Smooth muscle cell (in vitro differentiated cells): ENCODE data around the gene TBC1D22A. TPM values are rescaled to one million over a fixed set of nuclear protein-coding genes. Genes with fewer than 3 reads are reported as not detected.

ENCODE experiments used
- DNase-seq: peaks from one replicate; lab custom pipeline; 2025; ENCODE audit not compliant: unreplicated experiment; lab: John Stamatoyannopoulos, UW
- H2AFZ ChIP-seq: fragments of 200-600 bp; sonication (generic); 2 replicates; pipeline ENCODE4 v1.6.0; 2016; ENCODE audit warnings: antibody characterized with exemption, low read depth, mild to moderate bottlenecking
- H3F3A ChIP-seq: fragments of 200-600 bp; sonication (generic); 2 replicates; pipeline ENCODE4 v1.6.0; 2017; ENCODE audit warnings: antibody characterized with exemption, low read depth
- H3K27ac ChIP-seq: fragments of 200-600 bp; sonication (generic); 2 replicates; pipeline ENCODE4 v1.5.1; 2016; ENCODE audit warnings: low read depth, mild to moderate bottlenecking
- H3K27me3 ChIP-seq: fragments of 200-600 bp; sonication (generic); 2 replicates; pipeline ENCODE4 v1.6.1; 2016; ENCODE audit warnings: low read depth, mild to moderate bottlenecking
- H3K36me3 ChIP-seq: fragments of 200-600 bp; sonication (generic); 2 replicates; pipeline ENCODE4 v1.5.1; 2016; ENCODE audit warnings: low read depth
- H3K4me1 ChIP-seq: fragments of 200-600 bp; sonication (generic); 2 replicates; pipeline ENCODE4 v1.5.1; 2016; ENCODE audit warnings: low read depth
- H3K4me2 ChIP-seq: fragments of 200-600 bp; sonication (generic); 2 replicates; pipeline ENCODE4 v1.6.0; 2016; ENCODE audit warnings: mild to moderate bottlenecking
- H3K4me3 ChIP-seq: fragments of 200-600 bp; sonication (generic); 2 replicates; pipeline ENCODE4 v1.5.1; 2016; ENCODE audit warnings: mild to moderate bottlenecking
- H3K79me2 ChIP-seq: fragments of 200-600 bp; sonication (generic); 2 replicates; pipeline ENCODE4 v1.6.0; 2016; ENCODE audit warnings: low read depth, mild to moderate bottlenecking
- H3K9ac ChIP-seq: fragments of 200-600 bp; sonication (generic); 2 replicates; pipeline ENCODE4 v1.6.0; 2016; ENCODE audit warnings: low read depth
- H3K9me3 ChIP-seq: fragments of 200-600 bp; sonication (generic); replicated peaks from 2 replicates; pipeline ENCODE4 v1.5.1; 2016; ENCODE audit warnings: low read depth
- H4K20me1 ChIP-seq: fragments of 200-600 bp; sonication (generic); 2 replicates; pipeline ENCODE4 v1.6.0; 2016; ENCODE audit warnings: low read depth
- CTCF ChIP-seq: fragments of 200-600 bp; sonication (generic); IDR thresholded peaks from 2 replicates; pipeline ENCODE4 v1.5.1; 2017; ENCODE audit warnings: borderline replicate concordance, mild to moderate bottlenecking, antibody characterized with exemption; ENCODE audit not compliant: insufficient read depth, poor library complexity, severe bottlenecking
- WGBS: methylation state at CpG from one replicate; pipeline ENCODE4 v1.1.7; 2016; ENCODE audit warnings: low lambda C conversion rate; 5-methylcytosine and 5-hydroxymethylcytosine counted together
- polyA plus RNA-seq: library from polyadenylated mRNA; unstranded; fragments of >200 nt; fragmentation: Nextera tagmentation; extraction: Ambion mirVana; gene quantifications from 2 replicates; pipeline ENCODE4 v1.2.1, GENCODE V29; 2016
- total RNA-seq: library from RNA; depleted of rRNA; stranded (reverse); fragments of >200 nt; gene quantifications from 2 replicates; pipeline ENCODE4 v1.2.3, GENCODE V29; 2014

The TBC1D22A gene
- total and polyA plus RNA-seq, 2 experiments from 2014 or later, result 12.5 to 14.4 TPM

- H3K9ac ChIP-seq, result no peak overlapping the region
- H3K9me3 ChIP-seq, result peaks cover 4% of the 10 kb centered on the region
- H3K4me3 ChIP-seq, result no peak overlapping the region
- H3K79me2 ChIP-seq, result no peaks in the 10 kb centered on the region
- WGBS, result 89% methylated on average over 7 of the region's 7 CpGs
- no peak overlapping the region for H2AFZ ChIP-seq
- no peak for TF ChIP-seq CTCF
- no peaks in the 10 kb centered on the region for H3K4me1 ChIP-seq
- peaks cover 44% of the 10 kb centered on the region for H4K20me1 ChIP-seq
- H3K27ac ChIP-seq, result no peak overlapping the region
- no peaks in the 10 kb centered on the region for H3K27me3 ChIP-seq
- peaks cover 5% of the 10 kb centered on the region for H3K36me3 ChIP-seq
- no peaks in the 10 kb centered on the region for H3F3A ChIP-seq
- H3K4me2 ChIP-seq, result no peak overlapping the region
- DNase-seq, result no peak
These were observed 114.0 kb downstream of the TBC1D22A start for GRCh38 chr22:46876357-46876934.

- H3F3A ChIP-seq, result no peaks in the 10 kb centered on the region
- 89% methylated on average over 11 of the region's 11 CpGs for WGBS
- H3K4me2 ChIP-seq, result no peak overlapping the region
- no peaks in the 10 kb centered on the region for H3K9me3 ChIP-seq
- no peak for TF ChIP-seq CTCF
- no peaks in the 10 kb centered on the region for H3K36me3 ChIP-seq
- H3K27me3 ChIP-seq, result no peaks in the 10 kb centered on the region
- H3K79me2 ChIP-seq, result no peaks in the 10 kb centered on the region
- no peak overlapping the region for H3K9ac ChIP-seq
- H3K4me3 ChIP-seq, result no peak overlapping the region
- no peaks in the 10 kb centered on the region for H3K4me1 ChIP-seq
- H3K27ac ChIP-seq, result no peak overlapping the region
- no peak overlapping the region for H2AFZ ChIP-seq
- peaks cover 63% of the 10 kb centered on the region for H4K20me1 ChIP-seq
- DNase-seq, result no peak
These were observed 115.9 kb downstream of the TBC1D22A start for GRCh38 chr22:46878191-46878948.

GRCh38 chr22:46879083-46879482 is 116.6 kb downstream of the TBC1D22A start:
- Histone ChIP-seq H2AFZ (no peak overlapping the region), H3K79me2 (no peaks in the 10 kb centered on the region), H3K9ac (no peak overlapping the region), H3K4me1 (no peaks in the 10 kb centered on the region), H4K20me1 (peaks cover 70% of the 10 kb centered on the region), H3K36me3 (no peaks in the 10 kb centered on the region), H3K27ac (no peak overlapping the region), H3K9me3 (no peaks in the 10 kb centered on the region), H3K27me3 (no peaks in the 10 kb centered on the region), H3K4me3 (no peak overlapping the region), H3F3A (no peaks in the 10 kb centered on the region), H3K4me2 (no peak overlapping the region)
- no peak for DNase-seq
- TF ChIP-seq CTCF, result no peak
- 70% methylated on average over 7 of the region's 7 CpGs for WGBS
